A549 (cell line): Measurements from ENCODE around the gene SEPTIN1. TPM values are rescaled to one million over a fixed set of nuclear protein-coding genes. Genes with fewer than 3 reads are reported as not detected.

Experiments used
- ATAC-seq, 2 experiments: fragments of 200-7000 bp in 1 of 2; fragments of >200 bp in 1 of 2; cut with Nextera tagmentation in 1 of 2; cut with Tn5 transposase in 1 of 2; 3 replicates each; pipeline versions ENCODE4 v1.8.0 to v1.9.1; 2018 to 2020; ENCODE audit warnings: mild to moderate bottlenecking in 1 of 2, moderate library complexity in 1 of 2
- CTCF ChIA-PET: fragments of 300-600 bp; sonication (Branson Sonifier 250); formaldehyde crosslinking; extraction: SDS; loops from one replicate; lab custom pipeline; 2021; ENCODE audit warnings: antibody characterized with exemption, inconsistent platforms; lab: Yijun Ruan, JAX
- POLR2A ChIA-PET: fragments of 350-600 bp; formaldehyde crosslinking; extraction: SDS; loops from one replicate; lab custom pipeline; 2021; ENCODE audit warnings: antibody characterized with exemption, inconsistent platforms; lab: Yijun Ruan, JAX
- DNase-seq, 2 experiments: peaks; one replicate each; pipeline versions ENCODE4 v3.0.0 to v3.0.0-alpha.2; 2011 to 2016; ENCODE audit warnings: low read depth in 1 of 2, low spot score in 1 of 2
- FAIRE-seq: peaks from 2 replicates; lab custom pipeline; 2011; peaks lifted over from hg19 to GRCh38; lab: Jason Lieb, UNC
- H3K27ac ChIP-seq, 2 experiments: fragments of >200 bp; sonication (Bioruptor Twin); formaldehyde crosslinking; 3 replicates each; pipeline ENCODE4 v1.5.1; 2016 to 2017
- H3K4me1 ChIP-seq: fragments of >200 bp; sonication (Bioruptor Twin); formaldehyde crosslinking; 3 replicates; pipeline ENCODE4 v1.6.1; 2016
- H3K4me2 ChIP-seq: fragments of >200 bp; sonication (Bioruptor Twin); formaldehyde crosslinking; 3 replicates; pipeline ENCODE4 v1.6.1; 2016
- H3K4me3 ChIP-seq: fragments of >200 bp; sonication (Bioruptor Twin); formaldehyde crosslinking; 3 replicates; pipeline ENCODE4 v1.5.1; 2016
- H3K9me3 ChIP-seq: fragments of >200 bp; sonication (Bioruptor Twin); formaldehyde crosslinking; 3 replicates; pipeline ENCODE4 v1.6.1; 2016
- ATOH8 ChIP-seq: fragments of 250-450 bp; sonication (Bioruptor Pico); IDR thresholded peaks from 2 replicates; pipeline ENCODE4 v1.5.0; 2020; ENCODE audit warnings: low read depth, mild to moderate bottlenecking, moderate library complexity
- BHLHE40 ChIP-seq: IDR thresholded peaks from 2 replicates; pipeline ENCODE4 v1.6.1; 2012; ENCODE audit warnings: low read depth, low read length, inconsistent platforms
- CBX2 ChIP-seq: fragments of 200-600 bp; sonication (generic); IDR thresholded peaks from 2 replicates; pipeline ENCODE4 v1.6.1; 2016; ENCODE audit warnings: low read depth, mild to moderate bottlenecking, borderline replicate concordance
- CBX8 ChIP-seq: fragments of 200-600 bp; sonication (generic); IDR thresholded peaks from 2 replicates; pipeline ENCODE4 v1.6.1; 2016
- CEBPB ChIP-seq, 2 experiments: fragments of >200 bp in 1 of 2; sonication (Bioruptor Twin) in 1 of 2; formaldehyde crosslinking in 1 of 2; IDR thresholded peaks; 2 replicates each; pipeline ENCODE4 v1.6.1; 2012 to 2016
- CHD4 ChIP-seq: fragments of 200-600 bp; sonication (generic); IDR thresholded peaks from 2 replicates; pipeline ENCODE4 v1.6.1; 2016; ENCODE audit warnings: antibody characterized with exemption, mild to moderate bottlenecking, borderline replicate concordance
- E2F6 ChIP-seq: IDR thresholded peaks from 2 replicates; pipeline ENCODE4 v1.6.1; 2012; ENCODE audit warnings: low read depth, borderline replicate concordance
- EHF ChIP-seq: fragments of 250-450 bp; sonication (Bioruptor Pico); IDR thresholded peaks from 2 replicates; pipeline ENCODE4 v1.5.0; 2020; ENCODE audit warnings: mild to moderate bottlenecking
- EHMT2 ChIP-seq: fragments of 200-600 bp; sonication (generic); IDR thresholded peaks from 2 replicates; pipeline ENCODE4 v1.6.1; 2016; ENCODE audit warnings: antibody characterized with exemption, low read depth, mild to moderate bottlenecking, moderate library complexity
- EP300 ChIP-seq, 2 experiments: fragments of >200 bp; sonication (Bioruptor Twin); formaldehyde crosslinking; IDR thresholded peaks; 2 replicates in 1 of 2; 3 replicates in 1 of 2; pipeline ENCODE4 v1.6.1; 2016 to 2017
- FOSB ChIP-seq: fragments of 250-450 bp; sonication (Bioruptor Pico); IDR thresholded peaks from 2 replicates; pipeline ENCODE4 v1.5.0; 2020; ENCODE audit warnings: mild to moderate bottlenecking, moderate library complexity
- HDAC2 ChIP-seq: fragments of 200-600 bp; sonication (generic); IDR thresholded peaks from 2 replicates; pipeline ENCODE4 v1.6.1; 2016
- HOXB13 ChIP-seq: fragments of 250-450 bp; sonication (Bioruptor Pico); IDR thresholded peaks from 2 replicates; pipeline ENCODE4 v1.5.0; 2020; ENCODE audit warnings: low read depth, mild to moderate bottlenecking, moderate library complexity
- HOXB5 ChIP-seq: fragments of 250-450 bp; sonication (Bioruptor Pico); IDR thresholded peaks from 2 replicates; pipeline ENCODE4 v1.5.0; 2020; ENCODE audit warnings: mild to moderate bottlenecking, moderate library complexity
- JUNB ChIP-seq: fragments of >200 bp; sonication (Bioruptor Twin); formaldehyde crosslinking; IDR thresholded peaks from 2 replicates; pipeline ENCODE4 v1.6.1; 2016
- KDM1A ChIP-seq: fragments of 200-600 bp; sonication (generic); IDR thresholded peaks from 2 replicates; pipeline ENCODE4 v1.6.1; 2016; ENCODE audit warnings: low read depth, mild to moderate bottlenecking
- KDM5A ChIP-seq: fragments of 200-600 bp; sonication (generic); IDR thresholded peaks from 2 replicates; pipeline ENCODE4 v1.6.1; 2016; ENCODE audit warnings: antibody characterized with exemption, mild to moderate bottlenecking
- MAZ ChIP-seq: fragments of 150-350 bp; IDR thresholded peaks from 2 replicates; pipeline ENCODE4 v1.6.1; 2014; ENCODE audit warnings: antibody characterized with exemption, low read depth, low read length, borderline replicate concordance
- MYC ChIP-seq: IDR thresholded peaks from 2 replicates; pipeline ENCODE4 v1.6.1; 2012; ENCODE audit warnings: mild to moderate bottlenecking, inconsistent platforms, low read length, improper control_type of control experiment, borderline replicate concordance
- NFE2L2 ChIP-seq: fragments of 150-350 bp; conservative IDR thresholded peaks from 2 replicates; pipeline ENCODE4 v1.6.1; 2014; ENCODE audit warnings: low read length
- NPAS2 ChIP-seq: fragments of 250-450 bp; sonication (Bioruptor Pico); IDR thresholded peaks from 2 replicates; pipeline ENCODE4 v1.8.0; 2022; ENCODE audit warnings: mild to moderate bottlenecking, moderate library complexity, borderline replicate concordance
- PHF8 ChIP-seq: fragments of 200-600 bp; sonication (generic); IDR thresholded peaks from 2 replicates; pipeline ENCODE4 v1.6.1; 2016; ENCODE audit warnings: low read depth, mild to moderate bottlenecking, antibody characterized with exemption, moderate library complexity, borderline replicate concordance
- POLR2AphosphoS2 ChIP-seq: conservative IDR thresholded peaks from 2 replicates; pipeline ENCODE4 v1.6.1; 2012; ENCODE audit warnings: low read length, improper control_type of control experiment, inconsistent platforms
- RARB ChIP-seq: fragments of 250-450 bp; sonication (Bioruptor Pico); IDR thresholded peaks from 2 replicates; pipeline ENCODE4 v1.8.0; 2021; ENCODE audit warnings: mild to moderate bottlenecking, moderate library complexity
- RFX5 ChIP-seq: fragments of 450-650 bp; IDR thresholded peaks from 2 replicates; pipeline ENCODE4 v1.7.1; 2014; ENCODE audit warnings: antibody characterized with exemption, mild to moderate bottlenecking, moderate library complexity
- SREBF2 ChIP-seq: fragments of 450-650 bp; IDR thresholded peaks from 2 replicates; pipeline ENCODE4 v1.6.1; 2014; ENCODE audit warnings: mild to moderate bottlenecking, moderate library complexity
- ZC3H11A ChIP-seq: fragments of 450-650 bp; IDR thresholded peaks from 2 replicates; pipeline ENCODE4 v1.6.1; 2014; ENCODE audit warnings: antibody characterized with exemption, mild to moderate bottlenecking
- ZFP36 ChIP-seq: fragments of 450-650 bp; IDR thresholded peaks from 2 replicates; pipeline ENCODE4 v1.6.1; 2014; ENCODE audit warnings: borderline replicate concordance; ENCODE audit not compliant: partially characterized antibody
- ZNF302 ChIP-seq: fragments of 250-450 bp; sonication (Bioruptor Pico); IDR thresholded peaks from 2 replicates; pipeline ENCODE4 v1.9.0; 2021; ENCODE audit warnings: inconsistent platforms, mild to moderate bottlenecking, moderate library complexity
- ZSCAN20 ChIP-seq: fragments of 250-450 bp; sonication (Bioruptor Pico); IDR thresholded peaks from 2 replicates; pipeline ENCODE4 v1.8.0; 2022; ENCODE audit warnings: mild to moderate bottlenecking, moderate library complexity
- WGBS: methylation state at CpG from one replicate; pipeline ENCODE4 v1.1.6; 2017; ENCODE audit errors: missing lambda C conversion rate; 5-methylcytosine and 5-hydroxymethylcytosine counted together
- polyA plus RNA-seq, 4 experiments: library from polyadenylated mRNA; depleted of rRNA in 3 of 4; stranded (reverse); fragments of >200 nt; fragmentation: RNase III in 1 of 4; extraction: RNeasy Plus Mini Kit Qiagen cat#74134 plus additional on column Dnase treatment in 1 of 4; gene quantifications; 2 replicates in 3 of 4; 3 replicates in 1 of 4; pipeline ENCODE4 v1.2.3, GENCODE V29; 2011 to 2017
- TF ChIP-seq, protein P1 (sequence below): IDR thresholded peaks from 2 replicates; pipeline ENCODE4 v1.6.1; 2012
- TF ChIP-seq, protein P2 (sequence below): fragments of 450-650 bp; IDR thresholded peaks from 2 replicates; pipeline ENCODE4 v1.6.1; 2014; ENCODE audit warnings: antibody characterized with exemption

Gene SEPTIN1
- polyA plus RNA-seq, 2 of the 4 experiments (the other 2 are of a cell fraction): 0.17 to 0.65 TPM

GRCh38 chr16:30348929-30349328 lies 33.4 kb downstream of the SEPTIN1 start:
- no peak for FAIRE-seq
- TF ChIP-seq EHF (CRISPR knock-in tag) (no peak), KDM5A (no peak), PHF8 (no peak), ZC3H11A (no peak), HOXB13 (CRISPR knock-in tag) (no peak), ZSCAN20 (CRISPR knock-in tag) (no peak), NPAS2 (CRISPR knock-in tag) (no peak), RARB (no peak), CHD4 (no peak), SREBF2 (no peak), CBX8 (no peak), HDAC2 (no peak), MYC (no peak), CBX2 (no peak), ZFP36 (no peak), JUNB (no peak), FOSB (CRISPR knock-in tag) (no peak), POLR2AphosphoS2 (no peak)
- TF ChIP-seq, protein P1, sequence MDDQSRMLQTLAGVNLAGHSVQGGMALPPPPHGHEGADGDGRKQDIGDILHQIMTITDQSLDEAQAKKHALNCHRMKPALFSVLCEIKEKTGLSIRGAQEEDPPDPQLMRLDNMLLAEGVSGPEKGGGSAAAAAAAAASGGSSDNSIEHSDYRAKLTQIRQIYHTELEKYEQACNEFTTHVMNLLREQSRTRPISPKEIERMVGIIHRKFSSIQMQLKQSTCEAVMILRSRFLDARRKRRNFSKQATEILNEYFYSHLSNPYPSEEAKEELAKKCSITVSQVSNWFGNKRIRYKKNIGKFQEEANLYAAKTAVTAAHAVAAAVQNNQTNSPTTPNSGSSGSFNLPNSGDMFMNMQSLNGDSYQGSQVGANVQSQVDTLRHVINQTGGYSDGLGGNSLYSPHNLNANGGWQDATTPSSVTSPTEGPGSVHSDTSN: no peak
- TF ChIP-seq, protein P2, sequence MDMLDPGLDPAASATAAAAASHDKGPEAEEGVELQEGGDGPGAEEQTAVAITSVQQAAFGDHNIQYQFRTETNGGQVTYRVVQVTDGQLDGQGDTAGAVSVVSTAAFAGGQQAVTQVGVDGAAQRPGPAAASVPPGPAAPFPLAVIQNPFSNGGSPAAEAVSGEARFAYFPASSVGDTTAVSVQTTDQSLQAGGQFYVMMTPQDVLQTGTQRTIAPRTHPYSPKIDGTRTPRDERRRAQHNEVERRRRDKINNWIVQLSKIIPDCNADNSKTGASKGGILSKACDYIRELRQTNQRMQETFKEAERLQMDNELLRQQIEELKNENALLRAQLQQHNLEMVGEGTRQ: no peak
- POLR2A ChIA-PET: no interaction called here

GRCh38 chr16:30348113-30348512 lies 34.2 kb downstream of the SEPTIN1 start:
- ChIA-PET POLR2A (no interaction called here), CTCF (no interaction called here)
- DNase-seq: no peak
- 92% methylated on average over 8 of the region's 8 CpGs for WGBS
- H3K4me2 ChIP-seq: no peak overlapping the region
- H3K4me1 ChIP-seq: peaks cover 20% of the 10 kb centered on the region
- no peak overlapping the region for H3K27ac ChIP-seq
- no peak for ATAC-seq
- no peaks in the 10 kb centered on the region for H3K9me3 ChIP-seq
- no peak overlapping the region for H3K4me3 ChIP-seq
- TF ChIP-seq ATOH8 (CRISPR knock-in tag): no peak
- TF ChIP-seq RFX5: no peak
- TF ChIP-seq CEBPB (IDR thresholded peaks at IDR 0.05): no peak
- no peak for TF ChIP-seq EHMT2
- no peak for TF ChIP-seq E2F6
- TF ChIP-seq BHLHE40: no peak
- no peak for TF ChIP-seq EP300 (IDR thresholded peaks at IDR 0.05)
- TF ChIP-seq ZNF302 (CRISPR knock-in tag): no peak
- TF ChIP-seq, protein P1: no peak
- no peak for TF ChIP-seq NPAS2 (CRISPR knock-in tag)
- TF ChIP-seq KDM1A: no peak
- no peak for TF ChIP-seq MAZ
- no peak for TF ChIP-seq NFE2L2
- no peak for TF ChIP-seq HDAC2
- TF ChIP-seq HOXB5: no peak
- no peak for FAIRE-seq

More at GRCh38 chr16:30348929-30349328, 33.4 kb downstream of the SEPTIN1 start:
- Histone ChIP-seq H3K9me3 (no peaks in the 10 kb centered on the region), H3K4me3 (no peak overlapping the region), H3K27ac (no peak overlapping the region), H3K4me2 (no peak overlapping the region), H3K4me1 (peaks cover 28% of the 10 kb centered on the region)
- CTCF ChIA-PET: interaction anchor here (0.6 kb wide), 1 partner anchor 135 kb away, joined by 6 read pairs; no protein-coding TSS in a partner anchor
- 87% methylated on average over 7 of the region's 7 CpGs for WGBS
- no peak for ATAC-seq
- DNase-seq: no peak
